T-helper 9 cell (primary cell): ENCODE measurements around the gene MMP17.

Source experiments
- DNase-seq: peaks from one replicate; pipeline ENCODE4 v3.0.0-alpha.2; 2020
- total RNA-seq, 2 donors: gene quantifications; one replicate each; lab custom pipeline; 2026; lab: John Stamatoyannopoulos, UW

MMP17 gene
- 0 to 0.42 reads per million in 2 donors for total RNA-seq

- peak; percentile 19 for DNase-seq
These were observed at the start of gene MMP17 for GRCh38 chr12:131827961-131828534. Gene MMP17 (plus strand): TSS chr12:131828393. CDS start chr12:131828495, 102 bp downstream.

- no peak for DNase-seq
These were observed 49.2 kb upstream of the MMP17 start for GRCh38 chr12:131779027-131779426.

GRCh38 chr12:131782061-131782460 lies 46.1 kb upstream of the MMP17 start:
- no peak for DNase-seq

GRCh38 chr12:131783915-131784541 lies 44.2 kb upstream of the MMP17 start:
- DNase-seq = no peak

GRCh38 chr12:131784909-131785762 lies 43.1 kb upstream of the MMP17 start:
- DNase-seq = no peak

- no peak for DNase-seq
These were observed 42.3 kb upstream of the MMP17 start for GRCh38 chr12:131785763-131786330.

GRCh38 chr12:131786331-131786730 lies 41.9 kb upstream of the MMP17 start:
- no peak for DNase-seq

GRCh38 chr12:131787143-131787660 lies 41.0 kb upstream of the MMP17 start:
- DNase-seq = no peak

GRCh38 chr12:131788070-131788469 lies 40.1 kb upstream of the MMP17 start:
- DNase-seq = no peak

- DNase-seq = no peak
These were observed 38.6 kb upstream of the MMP17 start for GRCh38 chr12:131789638-131790037.

- DNase-seq = no peak
These were observed 34.8 kb upstream of the MMP17 start for GRCh38 chr12:131793243-131794022.

GRCh38 chr12:131794061-131794460 lies 34.1 kb upstream of the MMP17 start:
- DNase-seq = no peak

- DNase-seq = no peak
These were observed 33.6 kb upstream of the MMP17 start for GRCh38 chr12:131794573-131794972.

GRCh38 chr12:131795064-131795463 lies 33.1 kb upstream of the MMP17 start:
- DNase-seq = no peak

GRCh38 chr12:131795690-131796410 lies 32.3 kb upstream of the MMP17 start:
- DNase-seq = no peak

- no peak for DNase-seq
These were observed 31.8 kb upstream of the MMP17 start for GRCh38 chr12:131796411-131796736.

- DNase-seq = no peak
These were observed 31.2 kb upstream of the MMP17 start for GRCh38 chr12:131796754-131797587.

GRCh38 chr12:131797588-131797934 lies 30.6 kb upstream of the MMP17 start:
- no peak for DNase-seq

- no peak for DNase-seq
These were observed 29.0 kb upstream of the MMP17 start for GRCh38 chr12:131799195-131799594.

- DNase-seq = no peak
These were observed 28.2 kb upstream of the MMP17 start for GRCh38 chr12:131799828-131800593.
